NCI-H187 (cell line): ENCODE data around the gene EDDM13.
"Not testable (repeated sequence)": the region's sequence is repeated elsewhere in the genome, so short reads cannot be mapped to it uniquely, and the experiment has no call there.

Experiments used
- DNase-seq, 2 experiments: peaks; one replicate each; lab custom pipeline; 2025; lab: John Stamatoyannopoulos, UW

EDDM13 gene

DNA sequence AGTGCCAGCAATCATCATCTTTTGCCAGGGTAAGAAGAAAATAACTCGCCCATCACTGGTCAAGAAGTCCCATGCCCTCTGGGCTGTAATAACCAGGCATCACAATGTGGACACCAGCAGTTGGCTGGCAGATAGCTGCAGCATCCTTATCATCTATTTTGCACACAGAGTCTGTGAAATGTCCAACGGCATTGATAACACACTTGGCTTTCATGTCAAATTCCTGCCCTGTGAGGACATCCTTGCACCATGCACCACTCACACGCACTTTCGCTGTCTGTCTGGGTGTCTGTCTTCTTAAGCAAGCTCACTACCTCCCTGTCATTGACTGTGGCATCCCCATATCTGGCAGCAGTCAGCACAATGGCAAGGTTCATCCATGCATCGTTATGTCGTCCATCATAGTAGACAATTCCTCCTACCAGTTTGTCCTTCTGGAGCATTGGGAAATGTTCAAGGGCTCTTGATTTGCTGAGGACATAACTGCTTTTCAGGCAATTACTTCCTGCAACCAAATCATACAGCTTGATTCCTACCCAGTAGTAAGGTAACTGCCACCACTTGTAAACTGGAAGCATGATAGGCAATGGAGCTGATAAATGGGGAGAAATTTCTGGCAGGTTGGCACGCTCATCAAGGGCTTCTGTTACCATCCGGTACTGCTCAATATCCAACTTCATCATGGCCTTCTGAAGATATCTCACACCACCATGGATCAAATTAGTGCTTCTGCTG is 48.9 kb downstream of the EDDM13 start:
- DNase-seq = no peak

DNA sequence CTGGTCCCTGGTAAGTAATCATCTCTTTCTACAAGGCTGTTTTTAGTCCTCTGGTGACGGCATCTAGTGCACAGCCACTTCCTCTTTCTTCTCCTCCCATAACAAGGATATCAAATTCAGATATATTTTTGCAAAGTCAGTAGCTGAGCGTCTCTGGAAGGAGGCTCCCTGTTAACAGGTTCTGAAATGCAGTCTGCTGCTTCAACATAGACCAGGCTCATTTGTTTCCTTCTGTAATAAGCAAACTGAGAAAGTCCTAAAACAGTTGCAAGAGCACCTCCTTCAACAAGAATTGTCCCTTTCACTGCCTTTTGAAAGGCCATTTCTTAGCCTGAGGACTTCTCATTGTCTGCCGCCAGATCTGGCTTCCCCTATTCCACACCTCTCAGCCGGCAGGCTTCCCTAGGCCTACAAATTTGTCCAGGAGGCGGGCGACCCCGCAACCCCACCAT is 49.5 kb downstream of the EDDM13 start:
- no peak for DNase-seq

DNA sequence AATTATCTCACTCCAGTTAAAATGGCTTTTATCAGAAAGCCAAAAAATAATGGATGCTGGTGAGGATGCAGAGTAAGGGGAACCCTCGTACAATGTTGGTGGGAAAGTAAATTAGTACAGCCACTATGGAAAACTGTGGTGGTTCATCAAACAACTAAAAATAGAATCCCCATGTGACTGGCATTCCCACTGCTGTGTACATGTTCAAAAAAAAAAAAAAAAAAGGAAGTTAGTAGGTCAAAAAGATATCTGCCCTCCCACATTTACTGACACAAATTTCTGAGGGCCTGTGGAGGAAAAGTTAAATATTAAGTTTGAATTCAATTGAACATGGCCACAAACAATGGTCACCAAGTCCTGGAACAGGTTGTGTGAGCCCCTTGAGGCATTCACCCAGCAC is 51.9 kb downstream of the EDDM13 start:
- no peak for DNase-seq

DNA sequence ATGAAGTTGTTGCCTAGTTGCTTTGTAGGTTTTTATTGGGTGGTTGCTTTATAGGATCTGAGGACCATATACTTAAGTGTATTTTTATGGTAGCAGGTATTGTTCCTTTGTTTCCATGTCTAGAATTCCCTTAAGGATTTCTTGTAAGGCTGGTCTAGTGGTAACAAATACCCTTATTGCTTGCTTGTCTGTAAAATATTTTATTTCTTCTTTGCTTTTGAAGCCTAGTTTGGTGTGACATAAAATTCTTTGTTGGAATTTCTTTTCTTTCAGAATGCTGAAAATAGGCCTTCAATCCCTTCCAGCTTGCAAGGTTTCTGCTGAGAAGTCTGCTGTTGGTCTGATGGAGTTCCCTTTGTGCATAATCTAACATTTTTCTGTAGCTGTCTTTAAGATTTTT is 60.1 kb downstream of the EDDM13 start:
- DNase-seq = no peak

DNA sequence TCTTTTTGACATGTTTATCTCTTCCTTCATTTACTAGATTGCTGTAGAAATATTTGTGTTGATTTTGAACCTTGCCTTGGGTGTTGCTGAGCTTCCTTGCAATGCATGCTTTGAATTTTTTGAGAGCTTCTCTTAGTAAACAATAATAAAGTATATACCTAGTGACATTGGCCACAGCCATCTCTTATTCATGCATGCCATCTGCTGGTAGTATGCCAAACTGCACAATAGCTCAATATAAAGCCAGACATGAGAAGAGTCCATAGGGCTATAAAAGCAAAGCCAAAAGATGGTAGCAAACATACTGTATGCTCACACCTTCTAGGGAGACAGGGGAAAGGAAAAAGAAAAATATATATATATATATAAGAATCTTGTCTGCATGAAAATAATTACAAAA is 61.0 kb downstream of the EDDM13 start:
- DNase-seq = no peak

DNA sequence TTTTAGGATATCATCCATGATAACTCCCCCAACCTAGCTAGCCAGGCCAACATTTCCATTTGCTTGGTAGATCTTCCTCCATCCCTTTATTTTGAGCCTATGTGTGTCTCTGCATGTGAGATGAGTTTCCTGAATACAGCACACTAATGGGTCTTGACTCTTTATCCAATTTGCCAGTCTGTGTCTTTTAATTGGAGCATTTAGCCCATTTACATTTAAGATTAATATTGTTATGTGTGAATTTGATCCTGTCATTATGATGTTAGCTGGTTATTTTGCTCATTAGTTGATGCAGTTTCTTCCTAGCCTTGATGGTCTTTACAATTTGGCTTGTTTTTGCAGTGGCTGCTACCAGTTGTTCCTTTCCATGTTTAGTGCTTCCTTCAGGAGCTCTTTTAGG is 62.8 kb downstream of the EDDM13 start:
- DNase-seq = not testable (repeated sequence)

- not testable (repeated sequence) for DNase-seq
Measured at GRCh38 chr19:56337077-56337476, 64.5 kb downstream of the EDDM13 start.

- DNase-seq = not testable (repeated sequence)
Measured at GRCh38 chr19:56339031-56339430, 66.5 kb downstream of the EDDM13 start.

DNA sequence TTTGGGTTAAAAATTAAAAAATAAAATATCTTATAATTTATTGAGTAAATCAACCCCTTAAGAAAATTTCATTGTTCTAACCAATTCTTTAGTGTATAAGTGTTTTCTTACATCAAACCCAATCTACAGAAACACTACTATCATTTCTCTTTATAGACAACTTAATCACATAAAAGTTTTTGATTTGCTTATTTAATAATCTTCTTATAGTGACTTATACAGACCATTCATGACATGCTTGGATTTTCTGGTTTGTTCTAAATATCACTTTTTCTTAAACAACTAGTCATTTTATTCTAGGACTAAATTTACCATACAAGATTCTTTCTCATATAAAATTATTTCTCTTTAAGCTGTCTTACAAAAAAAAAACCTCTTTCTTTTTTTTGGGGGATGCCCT is 69.4 kb downstream of the EDDM13 start:
- DNase-seq = no peak

DNA sequence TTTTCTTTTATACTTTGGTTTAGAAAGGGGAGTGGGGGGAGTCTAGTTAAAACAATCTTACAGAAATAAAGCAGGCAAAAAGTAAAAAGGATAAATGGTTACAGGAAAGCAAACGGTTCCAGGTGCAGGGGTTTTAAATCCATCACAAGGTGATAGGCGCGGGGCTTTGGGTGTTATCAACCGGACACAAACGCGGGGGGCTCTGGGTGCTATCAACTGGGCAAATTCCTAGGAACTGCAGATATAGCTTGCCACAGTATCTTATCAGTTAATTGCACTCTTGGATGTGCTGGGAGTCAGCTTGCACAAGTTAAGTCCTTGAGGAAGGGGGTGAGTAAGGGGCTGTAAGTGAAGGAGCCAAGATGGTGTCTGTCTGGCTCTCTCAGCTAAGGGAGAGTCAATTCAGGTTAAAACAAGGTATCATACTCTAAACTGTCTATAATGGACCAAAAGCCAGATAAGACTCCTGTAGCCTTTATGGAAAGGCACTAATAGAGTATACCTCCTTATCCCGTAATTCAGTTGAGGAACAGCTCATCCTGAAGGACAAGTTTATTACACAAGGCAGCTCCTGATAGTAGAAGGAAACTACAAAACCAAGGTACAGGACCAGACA is 74.7 kb downstream of the EDDM13 start:
- DNase-seq = no peak

GRCh38 chr19:56348289-56348877 is 75.8 kb downstream of the EDDM13 start:
- DNase-seq = no peak

DNA sequence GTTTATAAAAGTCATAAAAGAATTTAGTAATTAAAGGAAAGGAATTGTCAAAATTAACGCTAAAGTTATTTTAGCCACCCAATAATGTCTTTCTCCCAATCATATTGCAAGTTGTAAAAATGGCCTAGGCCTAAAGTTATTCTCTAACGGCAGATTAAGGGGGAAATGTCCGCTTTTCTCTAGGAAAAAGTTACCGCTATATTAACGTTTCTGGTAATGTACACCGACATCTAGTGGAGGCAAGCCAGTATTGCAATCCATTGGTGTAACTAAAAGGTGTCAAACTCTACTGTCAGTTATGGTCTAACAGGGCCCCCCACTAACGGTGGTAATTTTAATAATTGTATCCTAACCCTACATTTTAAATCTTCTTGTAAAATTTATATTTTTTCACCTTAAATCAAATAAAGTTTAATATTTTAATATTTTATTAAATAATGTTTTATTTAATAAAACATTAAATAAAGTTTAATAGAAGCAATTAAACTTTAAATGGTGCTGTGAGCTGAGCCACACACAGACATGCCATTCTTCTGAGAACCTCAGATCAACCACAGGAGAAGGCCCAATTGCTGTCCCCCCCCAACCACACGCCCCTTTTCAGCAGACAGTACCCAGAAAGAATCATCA is 78.0 kb downstream of the EDDM13 start:
- no peak for DNase-seq

DNA sequence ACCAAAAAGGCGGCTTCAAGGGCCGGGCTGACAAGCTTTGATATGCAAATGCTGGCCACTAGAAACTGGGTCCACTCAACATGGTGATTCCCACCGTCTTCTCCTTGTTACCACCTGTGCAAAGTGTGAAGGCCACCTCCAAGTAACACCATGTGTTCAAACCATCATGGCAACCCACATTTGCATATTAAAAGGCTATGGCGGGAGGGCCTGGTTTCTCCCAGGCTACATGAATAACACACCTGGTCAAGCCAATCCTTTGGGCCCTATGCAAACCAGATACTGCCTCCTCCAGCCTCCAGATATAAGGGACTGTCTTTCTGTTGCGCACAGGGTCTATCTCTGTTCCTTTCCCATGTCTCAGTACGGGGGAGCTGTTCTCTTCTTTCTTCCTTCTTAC is 78.7 kb downstream of the EDDM13 start:
- DNase-seq = no peak

DNA sequence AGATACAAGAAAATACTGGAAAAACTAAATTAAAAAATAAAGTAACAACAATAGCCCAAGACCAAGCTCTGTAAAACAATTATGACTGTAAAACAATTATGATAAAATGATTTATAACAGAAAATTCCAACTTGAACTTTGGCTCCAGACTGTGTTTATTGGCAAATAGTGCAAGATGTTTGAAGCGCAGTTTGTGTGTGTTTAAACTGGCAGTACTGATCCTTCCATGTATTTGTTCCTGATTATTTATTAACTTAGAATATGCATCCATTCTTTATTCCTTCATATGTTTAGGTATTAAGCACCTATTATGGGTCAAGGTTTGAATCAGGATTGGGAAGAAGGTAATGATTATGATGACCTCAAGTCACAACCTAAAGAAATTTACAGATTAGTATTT is 83.0 kb downstream of the EDDM13 start:
- no peak for DNase-seq

- DNase-seq = no peak
Measured at GRCh38 chr19:56356944-56357343, 84.4 kb downstream of the EDDM13 start.
